HEK293T (cell line): ENCODE measurements around the gene PHF14.

Experiments used
- HDGF ChIP-seq: fragments of 450-650 bp; IDR thresholded peaks from 2 replicates; pipeline ENCODE4 v1.6.1; 2017; ENCODE audit warnings: antibody characterized with exemption, borderline replicate concordance
- L3MBTL2 ChIP-seq: fragments of 450-650 bp; conservative IDR thresholded peaks from 2 replicates; pipeline ENCODE4 v1.6.1; 2016; ENCODE audit warnings: mild to moderate bottlenecking

GRCh38 chr7:11155883-11156282, 182.2 kb downstream of the PHF14 start:
- TF ChIP-seq HDGF (no peak), L3MBTL2 (no peak)
